ENCODE results near the gene HIC1.

Gene HIC1

DNA sequence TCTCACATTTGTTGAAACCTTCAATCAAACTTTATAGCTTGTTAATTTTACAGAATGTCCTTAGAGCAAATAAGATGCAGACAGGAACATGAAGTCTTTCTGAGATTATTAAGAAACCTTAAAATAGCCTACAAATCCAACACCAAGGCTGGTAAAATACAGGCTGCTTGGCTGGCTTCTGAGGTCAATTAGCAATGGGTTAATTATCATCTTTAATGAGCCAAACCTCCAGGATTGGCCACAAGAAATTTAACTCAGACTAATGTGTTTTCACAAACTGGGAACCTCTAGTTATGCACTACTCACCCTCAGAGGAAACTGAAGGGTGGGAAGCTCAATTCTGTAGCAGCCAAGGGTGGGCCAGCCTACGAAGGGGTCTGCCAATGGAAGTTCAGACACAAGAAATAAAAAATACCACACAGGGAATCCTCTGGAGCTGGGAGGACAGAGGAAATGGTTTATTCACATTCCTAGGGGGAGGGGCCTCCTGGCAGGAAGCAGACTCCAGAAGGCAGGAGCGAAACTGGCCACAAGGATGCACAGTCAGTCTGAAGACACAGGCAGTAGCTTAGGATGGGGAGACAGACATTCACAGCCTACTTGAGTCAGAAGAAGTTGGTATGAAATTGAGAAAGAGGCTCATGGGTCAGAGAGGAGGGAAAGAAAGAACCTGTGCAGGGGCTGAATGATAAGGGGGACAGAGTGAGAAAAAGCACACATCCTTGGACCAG lies 36.1 kb downstream of the HIC1 start:
- in situ Hi-C loops (cut with MboI; ENCODE audit: low sequenced_read_pairs, unreplicated experiment): no loop called here
- no peak for DNase-seq (ENCODE audit: low spot score)
- TF ChIP-seq, protein P1, sequence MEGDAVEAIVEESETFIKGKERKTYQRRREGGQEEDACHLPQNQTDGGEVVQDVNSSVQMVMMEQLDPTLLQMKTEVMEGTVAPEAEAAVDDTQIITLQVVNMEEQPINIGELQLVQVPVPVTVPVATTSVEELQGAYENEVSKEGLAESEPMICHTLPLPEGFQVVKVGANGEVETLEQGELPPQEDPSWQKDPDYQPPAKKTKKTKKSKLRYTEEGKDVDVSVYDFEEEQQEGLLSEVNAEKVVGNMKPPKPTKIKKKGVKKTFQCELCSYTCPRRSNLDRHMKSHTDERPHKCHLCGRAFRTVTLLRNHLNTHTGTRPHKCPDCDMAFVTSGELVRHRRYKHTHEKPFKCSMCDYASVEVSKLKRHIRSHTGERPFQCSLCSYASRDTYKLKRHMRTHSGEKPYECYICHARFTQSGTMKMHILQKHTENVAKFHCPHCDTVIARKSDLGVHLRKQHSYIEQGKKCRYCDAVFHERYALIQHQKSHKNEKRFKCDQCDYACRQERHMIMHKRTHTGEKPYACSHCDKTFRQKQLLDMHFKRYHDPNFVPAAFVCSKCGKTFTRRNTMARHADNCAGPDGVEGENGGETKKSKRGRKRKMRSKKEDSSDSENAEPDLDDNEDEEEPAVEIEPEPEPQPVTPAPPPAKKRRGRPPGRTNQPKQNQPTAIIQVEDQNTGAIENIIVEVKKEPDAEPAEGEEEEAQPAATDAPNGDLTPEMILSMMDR (IDR thresholded peaks at IDR 0.05; ENCODE audit: borderline replicate concordance, control extremely low read depth, extremely low read depth, insufficient read depth, missing control alignments): no peak

DNA sequence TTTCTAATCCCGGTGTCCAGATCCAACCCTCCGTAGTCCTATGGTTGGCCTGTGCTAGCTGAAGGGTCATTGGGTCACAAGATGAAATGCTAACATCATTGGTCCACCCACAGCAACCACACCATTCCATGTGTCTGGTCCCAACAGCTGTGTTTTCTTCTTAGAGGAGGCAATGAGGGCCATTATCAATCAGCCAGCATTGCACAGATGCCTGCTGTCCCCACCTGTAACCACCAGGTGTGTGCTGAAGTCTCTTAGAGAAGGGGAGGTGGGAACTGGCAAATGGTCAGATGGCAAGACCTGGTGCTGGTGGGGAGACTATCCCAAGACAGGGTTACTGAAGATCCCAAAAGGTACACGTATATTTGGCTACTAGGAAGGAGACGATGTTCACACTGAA lies 37.4 kb downstream of the HIC1 start:
- TF ChIP-seq, protein P1 (IDR thresholded peaks at IDR 0.05; ENCODE audit: borderline replicate concordance, control extremely low read depth, extremely low read depth, insufficient read depth, missing control alignments): no peak
- no peak for DNase-seq (ENCODE audit: low spot score)
- in situ Hi-C loops (cut with MboI; ENCODE audit: low sequenced_read_pairs, unreplicated experiment): no loop called here

DNA sequence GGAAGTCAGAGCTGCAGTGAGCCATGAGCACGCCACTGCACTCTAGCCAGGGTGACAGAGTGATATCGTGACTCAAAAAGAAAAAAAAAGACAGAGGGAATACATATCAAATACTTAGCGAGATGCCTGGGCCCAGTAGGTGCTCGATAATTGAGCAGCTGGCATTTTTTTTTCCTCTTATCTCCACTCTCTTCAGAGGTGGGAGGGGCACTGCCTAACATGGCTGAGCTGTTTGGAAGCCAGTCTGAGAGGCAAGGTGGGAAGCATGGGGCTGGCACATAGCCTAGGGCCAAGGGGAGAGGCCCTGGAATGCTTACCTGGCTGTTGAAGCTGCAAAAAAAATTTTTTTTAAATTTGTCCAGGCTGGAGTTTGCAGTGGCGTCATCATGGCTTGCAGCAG lies 38.4 kb downstream of the HIC1 start:
- DNase-seq (ENCODE audit: low spot score): no peak
- TF ChIP-seq, protein P1 (IDR thresholded peaks at IDR 0.05; ENCODE audit: borderline replicate concordance, control extremely low read depth, extremely low read depth, insufficient read depth, missing control alignments): no peak
- in situ Hi-C loops (cut with MboI; ENCODE audit: low sequenced_read_pairs, unreplicated experiment): no loop called here

DNA sequence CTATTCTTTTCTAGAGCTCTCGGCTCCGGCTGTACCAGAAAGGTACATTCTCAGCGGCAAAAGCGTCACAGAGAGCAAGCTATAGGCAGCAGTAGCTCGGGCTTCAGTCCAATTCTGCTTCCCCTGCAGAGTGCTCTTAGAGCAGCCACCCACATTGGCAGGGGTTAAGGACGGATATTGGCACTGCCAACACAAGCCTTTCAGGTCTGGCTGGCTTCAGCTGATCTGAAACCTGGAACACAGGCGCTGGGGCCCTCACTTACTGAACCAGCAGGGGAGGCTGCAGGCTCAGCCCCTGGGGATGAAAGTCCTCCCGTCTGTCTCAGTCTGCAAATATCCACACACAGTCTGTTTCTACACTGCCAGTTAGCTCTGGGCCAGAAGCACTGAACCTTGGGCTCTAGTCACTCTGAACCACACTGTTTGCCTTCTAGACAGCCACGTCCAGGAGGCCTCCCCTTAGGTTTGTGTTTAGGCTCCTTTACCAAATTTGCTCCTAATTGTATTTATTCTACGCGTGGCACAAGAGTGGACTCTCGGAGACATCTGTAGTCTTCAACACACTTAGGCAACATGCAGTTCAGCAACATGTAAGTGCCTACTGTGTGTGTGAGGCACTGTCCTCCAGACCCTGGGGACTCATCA lies 40.1 kb downstream of the HIC1 start:
- in situ Hi-C loops (cut with MboI; ENCODE audit: low sequenced_read_pairs, unreplicated experiment): no loop called here
- DNase-seq (ENCODE audit: low spot score): no peak

DNA sequence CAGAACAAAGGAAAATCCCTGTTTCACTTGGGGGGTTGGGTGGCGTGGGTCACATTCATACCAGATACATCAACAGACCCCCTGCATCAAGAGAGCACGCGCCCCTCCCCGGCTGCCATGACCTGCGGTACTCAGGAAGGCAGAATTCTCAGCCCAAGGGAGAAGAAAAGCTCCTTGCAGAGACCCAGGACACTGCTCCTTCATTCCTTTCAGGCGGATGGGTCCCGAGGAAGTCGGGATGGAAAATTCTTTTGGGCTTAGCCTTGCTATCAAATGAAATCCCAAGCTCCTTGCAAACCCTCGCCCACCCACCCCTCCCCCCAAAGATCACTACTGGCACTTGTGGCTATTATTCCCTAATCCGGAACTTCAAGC lies 40.6 kb downstream of the HIC1 start:
- in situ Hi-C loops (cut with MboI; ENCODE audit: low sequenced_read_pairs, unreplicated experiment): no loop called here
- TF ChIP-seq, protein P1 (IDR thresholded peaks at IDR 0.05; ENCODE audit: borderline replicate concordance, control extremely low read depth, extremely low read depth, insufficient read depth, missing control alignments): no peak
- no peak for DNase-seq (ENCODE audit: low spot score)

More for the DNA sequence above, 40.1 kb downstream of the HIC1 start:
- TF ChIP-seq, protein P1 (IDR thresholded peaks at IDR 0.05; ENCODE audit: borderline replicate concordance, control extremely low read depth, extremely low read depth, insufficient read depth, missing control alignments): peak; percentile 66

DNA sequence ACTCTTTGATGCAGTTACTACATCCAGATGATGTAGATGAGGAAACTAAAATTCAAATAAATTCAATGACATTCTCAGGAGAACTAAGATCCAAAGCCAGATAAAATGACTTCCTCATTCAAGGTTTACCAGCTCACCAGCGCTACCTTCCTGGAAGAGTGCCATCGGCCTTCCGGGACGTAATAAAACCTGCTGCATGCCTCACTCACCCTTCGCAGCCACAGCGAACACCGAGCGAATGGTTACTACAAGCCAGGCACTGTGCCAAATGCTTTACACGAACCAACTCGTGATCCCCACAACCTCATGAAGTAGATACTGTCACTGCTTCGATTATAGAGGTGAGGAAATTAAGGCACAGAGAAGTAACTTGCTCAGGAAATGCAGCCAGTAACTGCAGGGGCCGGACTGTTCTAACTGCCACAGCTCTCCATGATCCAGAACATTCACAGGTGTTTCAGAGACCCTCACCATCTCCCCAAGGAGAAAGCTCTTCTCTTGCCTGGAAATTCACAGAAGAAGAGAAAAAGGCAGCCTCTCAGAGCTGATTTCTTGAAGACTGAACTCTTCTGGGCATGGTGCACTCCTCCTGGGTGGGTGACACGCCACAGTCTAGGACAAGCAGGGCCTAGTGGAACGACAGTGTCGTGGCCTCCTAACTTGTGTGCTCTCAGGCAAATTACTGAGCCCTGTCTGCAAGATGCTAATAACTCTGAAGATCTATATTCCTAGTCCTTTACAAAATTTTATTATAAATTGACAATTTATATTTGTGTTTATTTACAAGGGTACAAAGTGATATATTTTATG lies 46.8 kb downstream of the HIC1 start:
- no peak for DNase-seq (ENCODE audit: low spot score)
- TF ChIP-seq, protein P1 (IDR thresholded peaks at IDR 0.05; ENCODE audit: borderline replicate concordance, control extremely low read depth, extremely low read depth, insufficient read depth, missing control alignments): no peak
- in situ Hi-C loops (cut with MboI; ENCODE audit: low sequenced_read_pairs, unreplicated experiment): no loop called here

Data from GM13976 (cell line).